Smooth muscle cell of the coronary artery (primary cell): ENCODE data around the gene RPL28. TPM values are rescaled to one million over a fixed set of nuclear protein-coding genes. Genes with fewer than 3 reads are reported as not detected.

Experiments used
- total RNA-seq: library from RNA; depleted of rRNA; stranded (reverse); fragments of >200 nt; gene quantifications from 2 replicates; pipeline ENCODE4 v1.2.3, GENCODE V29; 2014; ENCODE audit warnings: low replicate concordance

RPL28 gene
- 245 and 291 TPM in 2 replicates for total RNA-seq

DNA sequence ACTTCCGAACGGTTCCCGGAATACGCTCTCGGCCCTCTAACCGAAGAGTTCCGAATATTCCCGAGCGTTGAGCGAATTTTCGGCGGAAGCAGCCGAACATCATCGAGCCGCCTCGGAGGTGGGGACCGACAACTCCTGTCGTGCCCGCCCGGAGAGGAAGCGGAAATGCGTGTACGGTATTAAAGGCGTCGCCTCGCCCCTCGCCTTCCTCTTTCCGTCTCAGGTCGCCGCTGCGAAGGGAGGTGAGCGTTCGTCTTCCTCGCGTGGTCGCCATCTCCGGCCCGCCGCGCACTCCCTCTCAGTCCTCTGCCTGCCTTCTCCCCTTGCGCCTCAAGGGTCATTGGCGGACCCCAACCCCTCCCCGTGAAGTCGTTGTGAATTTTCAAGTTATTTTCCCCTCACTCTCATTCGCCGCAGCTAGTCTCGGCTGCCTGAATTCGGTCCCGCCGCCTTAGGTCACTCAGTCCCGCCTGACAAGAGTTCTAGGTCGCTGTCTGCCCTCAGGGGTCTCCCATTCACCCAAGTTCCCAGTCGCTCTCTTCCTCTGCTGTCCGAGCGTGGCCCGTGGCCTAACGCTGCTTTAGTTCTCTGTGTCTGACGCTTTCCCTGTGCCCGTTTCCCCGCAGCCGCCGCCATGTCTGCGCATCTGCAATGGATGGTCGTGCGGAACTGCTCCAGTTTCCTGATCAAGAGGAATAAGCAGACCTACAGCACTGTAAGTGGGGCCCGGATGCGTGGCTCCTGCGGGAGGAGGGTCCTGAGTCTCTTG, at the start of gene RPL28:
RPL28 (plus strand) TSS at position 209 of the 769 bp plus-strand sequence; CDS start at position 635, 426 bp downstream.

DNA sequence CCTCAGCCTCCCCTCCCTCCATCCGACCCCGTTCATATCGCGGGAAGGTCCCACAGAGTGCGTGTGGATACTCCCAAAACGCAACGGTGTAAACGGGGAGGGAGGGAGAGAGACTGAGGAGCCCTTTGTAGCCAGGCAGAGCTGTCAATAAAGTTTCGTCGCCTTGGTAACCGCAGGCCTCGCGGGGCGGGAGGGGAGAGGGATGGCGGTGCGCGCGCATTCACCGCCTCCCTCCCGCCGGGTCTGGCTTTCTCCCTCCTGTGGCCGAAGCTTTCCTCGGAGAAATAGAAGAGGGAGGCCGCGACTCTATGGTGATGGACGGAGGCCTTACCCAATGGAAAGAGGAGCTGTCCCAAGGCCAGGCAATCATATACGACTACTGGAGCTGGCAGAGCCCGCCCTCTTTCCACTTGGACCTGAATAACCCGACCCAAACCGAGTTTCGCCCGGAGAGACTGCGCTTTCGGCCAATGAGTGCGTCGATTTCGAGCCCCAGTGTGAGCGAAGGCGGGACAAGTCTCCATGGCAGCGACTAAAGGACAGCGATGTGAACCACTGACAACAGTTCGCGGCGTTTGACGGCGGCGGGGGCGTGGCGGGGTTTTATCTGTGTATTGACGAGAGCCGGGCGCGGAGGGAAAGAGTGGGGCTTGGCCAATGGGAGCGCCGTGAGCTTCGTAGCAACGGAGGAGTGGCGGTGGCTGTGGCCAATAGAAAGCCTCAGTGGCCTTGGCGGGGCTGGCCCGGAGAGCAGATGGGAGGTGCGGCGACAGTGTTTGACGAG, 46.4 kb upstream of the RPL28 start, which contains the start of gene KMT5C:
KMT5C (plus strand) TSS at position 772 of the 784 bp plus-strand sequence. CDS start 2,061 bp downstream, outside the sequence.

DNA sequence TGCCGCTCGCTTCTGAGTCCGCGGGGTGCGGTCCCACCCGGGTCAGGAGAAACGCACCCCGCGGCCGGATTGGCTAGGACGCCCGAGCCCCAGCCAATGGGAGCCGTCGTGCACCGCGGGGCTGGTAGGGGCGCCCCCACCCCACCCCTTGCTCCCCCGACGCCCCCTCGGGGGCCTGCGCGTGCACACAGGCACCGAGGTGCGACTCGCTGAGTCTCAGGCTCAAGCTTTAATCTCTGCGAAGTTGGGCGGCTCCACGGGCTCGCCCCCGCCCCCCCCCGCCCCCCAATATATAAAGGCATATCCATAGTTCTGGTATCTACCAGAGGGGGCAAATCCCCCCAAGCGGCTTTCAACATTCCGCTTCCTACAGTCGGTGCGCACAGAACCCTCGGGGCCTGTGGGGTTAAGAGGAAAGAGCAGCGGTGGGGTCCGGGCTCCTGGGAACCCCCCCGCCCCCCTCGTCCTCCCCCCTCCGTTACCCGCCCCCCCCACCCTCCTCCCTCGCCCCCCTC, 31.0 kb upstream of the RPL28 start, which contains the start of gene COX6B2:
COX6B2 (minus strand) TSS at position 22 of the 515 bp plus-strand sequence. CDS start 198 bp downstream, outside the sequence.

DNA sequence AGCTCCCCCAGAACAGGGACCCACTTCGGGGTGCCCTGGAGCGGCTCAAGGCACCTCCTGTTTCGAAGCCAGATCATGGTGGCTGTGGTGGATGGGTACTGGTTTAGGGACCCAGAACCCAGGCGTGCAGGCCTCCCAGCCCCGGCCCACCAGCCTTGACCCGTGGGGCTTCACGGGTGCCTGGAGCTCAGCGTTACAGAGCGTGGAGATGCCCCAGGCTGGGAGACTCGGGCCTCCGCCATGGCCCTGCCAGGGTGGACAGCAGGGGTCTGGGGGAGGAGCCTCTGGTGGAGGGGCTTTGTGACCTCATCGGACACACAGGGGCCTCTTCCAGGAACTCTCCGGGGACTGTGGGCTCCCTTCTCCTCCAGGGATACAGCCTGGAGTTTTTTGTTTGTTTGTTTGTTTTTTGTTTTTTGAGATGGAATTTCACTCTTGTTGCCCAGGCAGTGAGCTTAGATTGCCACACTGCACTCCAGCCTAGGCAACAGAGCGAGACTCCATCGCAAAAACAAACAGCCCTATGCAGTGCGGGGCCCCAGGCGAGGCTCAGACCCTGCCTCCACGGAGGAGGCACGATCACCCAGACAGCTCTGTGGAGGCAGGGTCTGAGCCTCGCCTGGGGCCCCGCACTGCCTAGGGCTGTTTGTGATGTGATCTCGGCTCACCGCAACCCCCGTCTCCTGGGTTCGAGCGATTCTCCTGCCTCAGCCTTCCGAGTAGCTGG, 22.6 kb upstream of the RPL28 start, which contains the start of gene GARIN5B:
GARIN5B (minus strand) TSS at position 271 of the 727 bp plus-strand sequence; CDS start at position 77, 194 bp downstream.

DNA sequence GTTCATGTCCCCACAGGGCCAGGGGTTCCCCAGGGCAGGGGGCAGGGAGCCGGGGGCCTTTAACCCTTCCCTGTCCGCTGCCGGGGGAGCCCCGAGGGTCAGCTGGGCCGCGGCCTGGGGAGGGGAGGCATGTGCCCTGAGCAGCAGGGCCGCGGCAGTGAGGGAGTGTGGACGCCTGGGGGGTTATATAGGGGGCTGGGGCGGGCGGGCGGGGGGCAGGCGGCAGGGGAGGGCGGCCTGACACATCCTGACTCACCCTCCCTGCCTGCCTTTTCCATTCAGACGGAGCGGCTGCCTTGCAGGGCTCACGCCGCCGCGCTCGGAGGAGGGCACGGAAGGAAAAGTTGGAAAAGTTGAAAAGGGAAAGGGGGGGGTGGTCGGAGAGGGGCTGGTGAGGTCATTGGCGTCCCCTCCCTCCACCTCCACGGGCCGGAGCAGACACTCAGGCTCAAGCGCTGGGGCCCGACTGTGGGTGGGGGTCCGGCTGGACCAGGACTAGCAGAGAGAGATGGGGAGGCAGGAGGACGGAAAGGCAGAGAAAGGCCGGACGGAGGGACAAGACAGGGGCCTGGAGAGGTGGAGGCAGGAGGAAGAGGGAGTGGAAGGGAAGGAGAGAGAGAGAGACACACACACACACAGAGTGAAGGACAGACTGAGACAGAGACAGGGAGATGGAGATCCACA, 15.3 kb upstream of the RPL28 start, which contains the start of gene IL11:
IL11 (minus strand) TSS at position 159 of the 684 bp plus-strand sequence; CDS start at position 6, 153 bp downstream.

DNA sequence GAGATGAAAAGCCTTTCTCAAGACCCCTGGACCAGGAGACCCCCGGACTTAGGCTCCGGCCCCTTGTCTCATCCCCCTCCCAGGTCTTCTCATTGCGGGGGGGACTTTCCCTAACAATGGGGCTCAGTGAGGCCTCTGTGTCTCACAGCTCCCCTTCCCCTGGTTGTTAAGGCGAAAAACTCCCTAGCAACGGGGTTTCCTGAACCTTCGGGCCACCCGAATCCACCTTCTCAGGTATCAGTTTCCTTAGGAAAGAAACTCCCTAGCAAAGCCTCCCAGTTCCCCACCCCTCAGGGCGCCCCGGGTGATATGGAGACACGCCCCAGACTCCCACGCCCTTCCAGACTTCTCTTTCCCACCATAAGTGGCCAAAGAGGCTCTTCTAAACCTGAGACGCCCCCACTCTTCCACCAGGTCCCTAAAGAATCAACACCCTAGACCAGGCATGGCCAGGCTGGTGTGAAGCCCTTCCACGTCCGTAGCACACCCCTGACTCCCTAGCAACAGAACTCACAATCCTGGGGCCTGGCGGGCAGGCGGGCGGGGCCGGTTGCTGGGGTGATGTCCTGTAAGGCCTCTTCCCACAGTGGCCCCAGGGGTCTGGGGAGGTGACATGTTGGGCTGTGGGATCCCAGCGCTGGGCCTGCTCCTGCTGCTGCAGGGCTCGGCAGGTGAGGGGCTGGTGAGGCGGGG, 9.3 kb upstream of the RPL28 start, which contains the start of gene TMEM190:
TMEM190 (plus strand) TSS at position 586 of the 693 bp plus-strand sequence; CDS start at position 614, 28 bp downstream.

DNA sequence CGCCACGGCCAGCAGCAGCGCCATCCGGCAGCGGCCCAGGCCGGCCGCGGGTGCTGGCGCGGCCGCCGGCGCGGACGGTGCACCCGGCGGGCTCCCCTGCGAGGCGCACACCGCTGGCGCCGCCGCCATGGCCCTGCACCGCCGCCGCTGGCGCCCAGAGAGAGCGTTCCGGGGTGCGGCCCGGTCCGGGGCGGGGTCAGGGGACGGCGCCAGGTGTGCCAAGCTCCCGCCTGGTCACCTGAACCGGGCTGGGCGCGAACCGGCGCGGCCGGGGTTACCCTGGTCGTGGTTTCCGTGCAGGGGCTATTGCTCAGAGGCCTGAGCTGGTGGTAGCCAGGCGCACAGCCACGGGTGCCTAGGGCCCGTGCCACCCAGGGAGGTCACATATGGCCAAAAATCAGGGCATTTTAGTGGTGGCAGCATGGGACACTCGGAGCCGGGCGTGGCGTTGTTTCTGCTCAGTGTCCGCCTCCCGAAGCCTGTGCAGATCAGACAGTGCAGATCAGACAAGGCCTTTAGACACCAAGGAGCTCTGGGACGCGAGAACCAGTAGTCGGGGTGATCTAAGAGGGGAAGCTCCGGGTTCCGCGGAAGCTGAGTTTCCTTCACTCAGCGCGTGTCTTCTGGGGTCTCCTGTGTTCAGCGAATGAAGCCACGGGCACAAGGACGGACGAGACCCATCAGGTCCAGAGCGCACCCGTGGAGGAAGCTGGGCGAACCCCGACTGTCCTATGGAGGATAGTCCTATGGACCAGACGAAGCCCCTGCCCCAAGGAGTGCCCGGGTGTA, 1.4 kb upstream of the RPL28 start, which contains the start of gene TMEM238:
TMEM238 (minus strand) TSS at position 162 of the 789 bp plus-strand sequence; CDS start at position 129, 33 bp downstream.

DNA sequence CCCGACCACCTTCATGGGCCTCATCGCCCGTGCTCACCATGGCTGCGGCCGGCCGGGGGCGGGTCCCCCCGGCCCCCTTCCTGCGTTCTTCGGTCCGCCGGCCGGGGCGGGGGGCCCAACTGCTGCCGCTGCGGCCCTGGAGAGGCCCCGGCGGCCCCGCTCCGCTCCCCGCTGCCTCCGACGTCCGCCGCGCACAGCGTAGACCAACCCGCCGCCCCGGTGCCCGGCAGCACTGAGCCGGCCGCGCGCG, 21.7 kb downstream of the RPL28 start, which contains the start of gene UBE2S:
UBE2S (minus strand) TSS at position 239 of the 250 bp plus-strand sequence; CDS start at position 40, 199 bp downstream.

DNA sequence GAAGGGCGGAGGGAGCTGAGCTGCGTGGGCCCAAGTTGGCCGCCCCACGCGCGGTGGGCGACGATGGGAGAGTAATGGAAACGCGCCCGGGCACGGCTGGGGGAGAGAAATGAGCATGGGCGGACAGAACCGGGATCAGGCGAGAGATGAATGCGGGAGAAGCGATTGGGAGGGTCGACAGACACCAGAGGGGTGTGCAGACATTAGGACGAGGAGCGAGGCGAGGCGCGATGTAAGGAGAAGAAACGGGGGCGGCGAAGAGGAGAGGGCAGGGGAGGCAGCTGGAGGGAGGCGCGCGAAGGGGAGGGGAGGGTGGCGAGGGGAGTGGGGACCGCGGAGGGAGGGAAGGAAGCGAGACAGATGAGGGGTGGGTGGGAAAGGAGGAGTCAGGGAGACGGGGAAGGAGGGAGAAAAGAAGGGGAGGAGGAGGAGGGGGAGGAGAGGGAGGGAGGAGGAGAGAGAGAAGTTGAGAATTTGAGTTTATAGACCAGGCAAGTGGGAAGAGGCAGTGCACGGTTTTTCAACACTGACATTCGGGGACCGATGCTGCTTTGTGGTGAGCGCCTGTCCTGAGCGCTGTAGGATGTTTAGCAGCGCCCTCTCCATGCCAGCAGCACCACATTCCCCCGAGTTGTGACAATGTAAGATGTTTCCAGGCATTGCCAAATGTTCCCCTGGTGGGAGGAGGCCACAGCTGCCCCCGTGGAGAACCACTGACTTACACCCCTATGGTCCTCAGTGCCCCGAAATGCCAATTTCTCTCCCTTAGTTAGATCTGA, 57.5 kb downstream of the RPL28 start, which contains the start of gene SHISA7:
SHISA7 (minus strand) TSS at position 256 of the 779 bp plus-strand sequence. CDS start 437 bp downstream, outside the sequence.

Other genes with a start within 250 kb of the RPL28 start
- gene TNNT1, start 236.7 kb upstream of the RPL28 start, total RNA-seq = 1.4 and 2.5 TPM in 2 replicates
- not detected in 2 replicates for gene TNNI3, start 228.2 kb upstream of the RPL28 start, total RNA-seq
- gene DNAAF3, start 219.3 kb upstream of the RPL28 start, total RNA-seq = 0.23 and 0.30 TPM in 2 replicates
- under 0.01 TPM in 1 of 2 replicates, not detected in the other for gene SYT5, start 205.6 kb upstream of the RPL28 start, total RNA-seq
- gene PTPRH, start 176.4 kb upstream of the RPL28 start, total RNA-seq = 2.5 and 3.9 TPM in 2 replicates
- 0.98 and 1.2 TPM in 2 replicates for gene TMEM86B, start 157.2 kb upstream of the RPL28 start, total RNA-seq
- 18.2 and 30.9 TPM in 2 replicates for gene PPP6R1, start 126.9 kb upstream of the RPL28 start, total RNA-seq
- gene HSPBP1, start 105.8 kb upstream of the RPL28 start, total RNA-seq = 18.0 and 25.8 TPM in 2 replicates
- gene BRSK1, start 101.9 kb upstream of the RPL28 start, total RNA-seq = 6.9 and 11.3 TPM in 2 replicates
- not detected in 2 replicates for gene TMEM150B, start 60.6 kb upstream of the RPL28 start, total RNA-seq
- 5.8 and 10.8 TPM in 2 replicates for gene KMT5C, start 46.1 kb upstream of the RPL28 start, total RNA-seq
- gene COX6B2, start 31.2 kb upstream of the RPL28 start, total RNA-seq = not detected in 2 replicates
- not detected in 2 replicates for gene GARIN5B, start 22.7 kb upstream of the RPL28 start, total RNA-seq
- 0.23 and 4.7 TPM in 2 replicates for gene IL11, start 15.5 kb upstream of the RPL28 start, total RNA-seq
- gene TMEM190, start 9.1 kb upstream of the RPL28 start, total RNA-seq = not detected in 2 replicates
- gene TMEM238, start 1.6 kb upstream of the RPL28 start, total RNA-seq = 0.30 TPM in 1 of 2 replicates, not detected in the other
- gene UBE2S, start 21.9 kb downstream of the RPL28 start, total RNA-seq = 7.3 and 94.4 TPM in 2 replicates
- not detected in 2 replicates for gene SHISA7, start 57.4 kb downstream of the RPL28 start, total RNA-seq
- 23.4 and 87.9 TPM in 2 replicates for gene ISOC2, start 75.7 kb downstream of the RPL28 start, total RNA-seq
- not detected in 2 replicates for gene C19orf85, start 78.8 kb downstream of the RPL28 start, total RNA-seq
- 0.35 and 0.60 TPM in 2 replicates for gene ZNF628, start 90.7 kb downstream of the RPL28 start, total RNA-seq
- gene NAT14, start 99.3 kb downstream of the RPL28 start, total RNA-seq = 6.7 and 15.1 TPM in 2 replicates
- 0.68 and 5.7 TPM in 2 replicates for gene SSC5D, start 102.5 kb downstream of the RPL28 start, total RNA-seq
- not detected in 2 replicates for gene SBK2, start 151.2 kb downstream of the RPL28 start, total RNA-seq
- gene SBK3, start 159.6 kb downstream of the RPL28 start, total RNA-seq = not detected in 2 replicates
- gene ZNF579, start 194.9 kb downstream of the RPL28 start, total RNA-seq = 0.94 and 3.3 TPM in 2 replicates
- gene FIZ1, start 213.6 kb downstream of the RPL28 start, total RNA-seq = 1.3 and 1.6 TPM in 2 replicates
- gene ZNF524, start 214.4 kb downstream of the RPL28 start, total RNA-seq = 7.3 and 7.5 TPM in 2 replicates
- gene ZNF865, start 219.7 kb downstream of the RPL28 start, total RNA-seq = under 0.01 and 0.53 TPM in 2 replicates
- 2.0 and 3.5 TPM in 2 replicates for gene ZNF784, start 238.6 kb downstream of the RPL28 start, total RNA-seq